Activated CD4-positive, alpha-beta memory T cell treated with anti-CD3 and anti-CD28 coated beads for 36 hours (primary cell): ENCODE data around the gene CLPSL1. TPM values are rescaled to one million over a fixed set of nuclear protein-coding genes. Genes with fewer than 3 reads are reported as not detected.

ENCODE experiments used
- CTCF ChIA-PET: fragments of 350-600 bp; sonication (Branson Sonifier 250); formaldehyde crosslinking; loops from one replicate; lab custom pipeline; 2021; ENCODE audit warnings: antibody characterized with exemption, inconsistent platforms; lab: Charles Lee
- POLR2A ChIA-PET: fragments of 350-600 bp; sonication (Branson Sonifier 250); formaldehyde crosslinking; loops from one replicate; lab custom pipeline; 2021; ENCODE audit warnings: antibody characterized with exemption; lab: Charles Lee
- DNase-seq: peaks from one replicate; pipeline ENCODE4 v3.0.0-alpha.2; 2020
- H3K27ac Mint-ChIP-seq: one replicate; pipeline ENCODE4 v1.8.0; 2021; ENCODE audit warnings: mixed read lengths
- H3K27me3 Mint-ChIP-seq: one replicate; pipeline ENCODE4 v1.8.0; 2021; ENCODE audit warnings: mixed read lengths
- H3K36me3 Mint-ChIP-seq: one replicate; pipeline ENCODE4 v1.8.0; 2021; ENCODE audit warnings: mixed read lengths
- H3K4me1 Mint-ChIP-seq: one replicate; pipeline ENCODE4 v1.8.0; 2021; ENCODE audit warnings: low read depth, mixed read lengths
- H3K4me3 Mint-ChIP-seq: one replicate; pipeline ENCODE4 v1.8.0; 2021; ENCODE audit warnings: mild to moderate bottlenecking, mixed read lengths
- H3K9me3 Mint-ChIP-seq: one replicate; pipeline ENCODE4 v1.8.0; 2021; ENCODE audit warnings: mixed read lengths
- intact Hi-C: fragments of 100-400 bp; cut with micrococcal nuclease; formaldehyde crosslinking; loops from one replicate; pipeline ENCODE4 v1.15.1; 2023
- total RNA-seq, 2 experiments: library from RNA; stranded (reverse); gene quantifications; one replicate each; pipeline ENCODE4 v1.2.3, GENCODE V29; 2021

The CLPSL1 gene
- total RNA-seq, 2 experiments from 2014 or later: not detected

DNA sequence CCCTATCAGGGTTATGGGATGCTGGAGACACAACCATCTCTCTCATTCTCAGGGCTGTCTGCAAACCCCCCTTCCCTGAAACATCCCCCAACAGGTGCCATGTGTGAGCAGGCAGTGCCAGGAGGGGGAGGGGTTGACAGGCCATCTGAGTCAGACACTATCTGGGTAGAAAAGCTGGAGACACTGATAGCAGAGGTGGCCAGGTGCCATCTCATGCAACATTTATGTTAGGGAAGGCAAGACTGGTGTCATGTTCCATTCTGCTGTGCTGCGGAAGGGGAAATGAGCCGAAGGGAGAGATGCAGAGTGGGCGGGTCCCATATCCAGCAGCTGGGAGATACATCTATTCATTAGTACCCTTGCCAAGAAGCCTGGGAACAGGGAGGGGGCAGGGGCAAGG lies 27.9 kb downstream of the CLPSL1 start:
- Mint-ChIP-seq H3K27ac (no peak overlapping the region), H3K36me3 (no peaks in the 10 kb centered on the region), H3K4me3 (no peak overlapping the region), H3K27me3 (peaks cover 24% of the 10 kb centered on the region), H3K9me3 (no peaks in the 10 kb centered on the region), H3K4me1 (peaks cover 2% of the 10 kb centered on the region)
- intact Hi-C loops: no loop called here
- ChIA-PET CTCF (no interaction called here), POLR2A (no interaction called here)
- DNase-seq: no peak

DNA sequence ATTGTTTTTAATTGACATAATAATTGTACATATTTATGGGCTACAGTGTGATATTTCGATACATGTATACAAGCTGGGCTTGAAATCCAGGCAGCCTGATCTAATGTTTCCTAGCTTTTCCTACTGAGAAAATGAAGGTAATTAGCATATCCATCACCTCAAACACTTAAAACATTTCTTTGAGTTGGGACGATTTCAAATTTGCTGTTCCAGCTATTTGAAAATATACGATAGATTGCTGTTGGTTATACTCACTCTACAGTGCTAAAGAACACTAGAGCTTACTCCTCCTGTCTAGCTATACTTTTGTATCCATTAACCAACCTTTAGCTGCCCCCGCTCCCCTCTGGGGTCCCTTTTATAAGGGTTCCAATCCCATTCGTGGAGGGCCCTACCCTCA lies 29.0 kb downstream of the CLPSL1 start:
- POLR2A ChIA-PET: no interaction called here
- H3K4me1 Mint-ChIP-seq: peaks cover 2% of the 10 kb centered on the region
- H3K4me3 Mint-ChIP-seq: no peak overlapping the region
- no peaks in the 10 kb centered on the region for H3K36me3 Mint-ChIP-seq
- CTCF ChIA-PET: no interaction called here
- H3K27ac Mint-ChIP-seq: no peak overlapping the region
- peaks cover 23% of the 10 kb centered on the region for H3K27me3 Mint-ChIP-seq
- H3K9me3 Mint-ChIP-seq: no peaks in the 10 kb centered on the region
- no peak for DNase-seq
- intact Hi-C loops: no loop called here

- ChIA-PET CTCF (no interaction called here), POLR2A (no interaction called here)
- H3K9me3 Mint-ChIP-seq: no peaks in the 10 kb centered on the region
- no peak for DNase-seq
- H3K4me3 Mint-ChIP-seq: no peak overlapping the region
- intact Hi-C loops: no loop called here
- no peaks in the 10 kb centered on the region for H3K36me3 Mint-ChIP-seq
- peaks cover 2% of the 10 kb centered on the region for H3K4me1 Mint-ChIP-seq
- H3K27ac Mint-ChIP-seq: no peak overlapping the region
- peaks cover 14% of the 10 kb centered on the region for H3K27me3 Mint-ChIP-seq
Observed at GRCh38 chr6:35810971-35811698, 30.3 kb downstream of the CLPSL1 start.

GRCh38 chr6:35811699-35811995 lies 30.8 kb downstream of the CLPSL1 start:
- ChIA-PET POLR2A (no interaction called here), CTCF (no interaction called here)
- Mint-ChIP-seq H3K36me3 (no peaks in the 10 kb centered on the region), H3K27me3 (peaks cover 11% of the 10 kb centered on the region), H3K9me3 (peaks cover 2% of the 10 kb centered on the region), H3K4me3 (no peak overlapping the region), H3K27ac (no peak overlapping the region), H3K4me1 (peaks cover 2% of the 10 kb centered on the region)
- no peak for DNase-seq
- intact Hi-C loops: no loop called here

GRCh38 chr6:35817515-35817914 lies 36.7 kb downstream of the CLPSL1 start:
- Mint-ChIP-seq H3K27ac (no peak overlapping the region), H3K36me3 (no peaks in the 10 kb centered on the region), H3K4me3 (no peak overlapping the region), H3K9me3 (peaks cover 15% of the 10 kb centered on the region), H3K4me1 (no peaks in the 10 kb centered on the region), H3K27me3 (no peaks in the 10 kb centered on the region)
- intact Hi-C loops: no loop called here
- DNase-seq: no peak
- ChIA-PET CTCF (no interaction called here), POLR2A (no interaction called here)

DNA sequence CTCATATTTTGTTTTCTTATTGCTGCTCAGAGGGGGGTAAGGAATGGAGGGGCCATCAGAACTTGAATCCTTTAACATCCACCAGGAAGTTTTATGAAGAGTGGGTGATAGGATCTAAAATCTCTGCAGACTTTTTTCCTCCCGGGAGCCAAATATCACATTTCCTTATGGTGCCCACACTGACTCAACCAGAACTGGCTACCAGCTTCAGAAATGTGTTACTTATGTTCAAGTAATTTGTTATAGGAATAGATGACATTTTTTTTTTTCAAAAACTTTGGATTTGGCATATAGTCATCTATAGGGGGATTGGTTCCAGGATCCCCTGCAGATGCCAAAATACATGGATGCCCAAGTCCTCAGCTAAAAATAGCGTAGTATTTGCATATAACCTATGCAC lies 42.8 kb downstream of the CLPSL1 start:
- no peak overlapping the region for H3K27ac Mint-ChIP-seq
- H3K27me3 Mint-ChIP-seq: peaks cover 3% of the 10 kb centered on the region
- ChIA-PET POLR2A (no interaction called here), CTCF (no interaction called here)
- no peaks in the 10 kb centered on the region for H3K4me1 Mint-ChIP-seq
- intact Hi-C loops: no loop called here
- no peak for DNase-seq
- no peaks in the 10 kb centered on the region for H3K9me3 Mint-ChIP-seq
- no peaks in the 10 kb centered on the region for H3K36me3 Mint-ChIP-seq
- no peak overlapping the region for H3K4me3 Mint-ChIP-seq

DNA sequence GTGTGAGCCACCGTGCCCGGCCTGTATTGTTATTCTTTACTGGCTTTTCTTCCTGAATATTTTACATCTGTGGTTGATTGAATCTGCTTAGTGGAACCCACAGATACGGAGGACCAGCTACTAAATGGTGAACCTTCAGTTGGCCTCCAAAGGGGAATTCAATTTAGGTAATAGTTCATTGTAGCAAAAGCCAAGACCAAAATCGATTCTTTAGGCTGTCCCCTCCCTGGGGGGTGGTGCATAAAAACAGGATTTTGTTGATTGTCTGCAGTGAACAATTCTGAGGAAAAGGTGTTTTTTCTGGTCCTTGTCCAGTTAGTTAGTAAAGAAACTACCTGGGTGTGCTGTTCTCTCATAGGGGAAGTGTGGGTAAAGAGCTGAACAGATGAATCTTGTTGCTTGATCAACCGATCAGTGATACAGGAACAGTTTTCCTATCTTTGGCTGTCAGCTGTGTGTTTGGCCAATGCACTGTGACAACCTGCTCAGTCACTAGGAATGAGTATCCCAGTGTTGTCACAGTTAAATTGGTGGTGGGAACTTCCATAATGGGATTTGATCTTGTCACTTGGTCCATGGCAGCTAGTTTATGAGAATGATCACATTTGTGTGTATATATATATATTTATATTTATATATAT lies 43.9 kb downstream of the CLPSL1 start:
- H3K4me3 Mint-ChIP-seq: no peak overlapping the region
- H3K4me1 Mint-ChIP-seq: no peaks in the 10 kb centered on the region
- intact Hi-C loops: no loop called here
- peaks cover 4% of the 10 kb centered on the region for H3K27me3 Mint-ChIP-seq
- H3K36me3 Mint-ChIP-seq: no peaks in the 10 kb centered on the region
- H3K27ac Mint-ChIP-seq: no peak overlapping the region
- DNase-seq: no peak
- H3K9me3 Mint-ChIP-seq: no peaks in the 10 kb centered on the region
- POLR2A ChIA-PET: no interaction called here
- CTCF ChIA-PET: no interaction called here

GRCh38 chr6:35829306-35829705 lies 48.5 kb downstream of the CLPSL1 start:
- ChIA-PET POLR2A (no interaction called here), CTCF (no interaction called here)
- intact Hi-C loops: no loop called here
- Mint-ChIP-seq H3K4me1 (no peaks in the 10 kb centered on the region), H3K9me3 (no peaks in the 10 kb centered on the region), H3K27ac (no peak overlapping the region), H3K4me3 (no peak overlapping the region), H3K27me3 (peaks cover 4% of the 10 kb centered on the region), H3K36me3 (peaks cover 10% of the 10 kb centered on the region)
- no peak for DNase-seq

- Mint-ChIP-seq H3K27me3 (peaks cover 4% of the 10 kb centered on the region), H3K4me1 (no peaks in the 10 kb centered on the region), H3K27ac (no peak overlapping the region), H3K9me3 (no peaks in the 10 kb centered on the region), H3K36me3 (peaks cover 20% of the 10 kb centered on the region), H3K4me3 (no peak overlapping the region)
- POLR2A ChIA-PET: no interaction called here
- intact Hi-C loops: no loop called here
- DNase-seq: no peak
- CTCF ChIA-PET: no interaction called here
Observed at GRCh38 chr6:35831257-35832007, 50.6 kb downstream of the CLPSL1 start.

DNA sequence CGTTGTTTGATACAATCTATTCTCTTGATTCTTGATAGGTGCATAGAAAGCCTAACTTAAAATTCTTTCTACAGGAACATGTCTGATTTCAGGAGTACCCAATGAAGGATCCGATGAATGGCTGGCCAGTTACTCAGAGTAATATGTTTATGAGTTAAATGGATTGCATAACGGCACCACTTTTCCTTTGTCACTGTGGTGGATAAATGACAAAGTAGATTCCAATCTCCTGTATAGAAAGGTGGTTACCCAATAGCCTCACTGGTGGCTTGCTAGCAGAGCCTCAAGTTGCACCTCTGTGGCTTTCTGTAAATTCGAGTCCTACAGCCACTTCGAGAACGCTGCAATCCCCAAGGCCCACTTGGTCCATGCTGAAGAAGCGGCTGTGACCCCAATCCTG lies 52.7 kb downstream of the CLPSL1 start:
- Mint-ChIP-seq H3K4me3 (no peak overlapping the region), H3K9me3 (no peaks in the 10 kb centered on the region), H3K27me3 (peaks cover 1% of the 10 kb centered on the region), H3K27ac (no peak overlapping the region), H3K36me3 (peaks cover 28% of the 10 kb centered on the region), H3K4me1 (no peaks in the 10 kb centered on the region)
- ChIA-PET CTCF (interaction anchor here (1.4 kb wide), 1 partner anchor 261 kb away, joined by 3 read pairs; no protein-coding TSS in a partner anchor), POLR2A (no interaction called here)
- no peak for DNase-seq
- intact Hi-C loops: no loop called here
